Activated CD4-positive, CD25-positive, alpha-beta regulatory T cell treated with anti-CD3 and anti-CD28 coated beads, Interleukin-2, amount 50 U/mL, for 16 hours (primary cell): ENCODE results near the gene RPS27A.
"Not testable (repeated sequence)": the region's sequence is repeated elsewhere in the genome, so short reads cannot be mapped to it uniquely, and the experiment has no call there.

ENCODE experiments used
- DNase-seq: peaks from one replicate; pipeline ENCODE4 v3.0.0-alpha.2; 2020; ENCODE audit warnings: low read depth, low spot score

Gene RPS27A

GRCh38 chr2:55239656-55240222, 7.3 kb downstream of the RPS27A start:
- no peak for DNase-seq

- DNase-seq, result not testable (repeated sequence)
These were observed 9.1 kb downstream of the RPS27A start for GRCh38 chr2:55241582-55241981.

GRCh38 chr2:55242617-55243016, 10.1 kb downstream of the RPS27A start:
- no peak for DNase-seq

- no peak for DNase-seq
These were observed 12.9 kb downstream of the RPS27A start for GRCh38 chr2:55245411-55245810.

GRCh38 chr2:55247025-55247424, 14.5 kb downstream of the RPS27A start:
- DNase-seq, result no peak

GRCh38 chr2:55252832-55253231, 20.3 kb downstream of the RPS27A start:
- no peak for DNase-seq

GRCh38 chr2:55259586-55259985, 27.1 kb downstream of the RPS27A start:
- DNase-seq, result not testable (repeated sequence)

GRCh38 chr2:55268288-55268906, 35.9 kb downstream of the RPS27A start:
- no peak for DNase-seq

GRCh38 chr2:55268907-55269644, 36.6 kb downstream of the RPS27A start, which contains the start of gene MTIF2:
TSS of gene MTIF2 (minus strand) at chr2:55269231. CDS start at chr2:55263858, 5,373 bp downstream.
- DNase-seq, result peak; percentile 72

- no peak for DNase-seq
These were observed 37.1 kb downstream of the RPS27A start for GRCh38 chr2:55269645-55269990.

GRCh38 chr2:55274346-55274745, 41.9 kb downstream of the RPS27A start:
- not testable (repeated sequence) for DNase-seq

GRCh38 chr2:55277310-55277709, 44.8 kb downstream of the RPS27A start:
- no peak for DNase-seq

- DNase-seq, result not testable (repeated sequence)
These were observed 46.8 kb downstream of the RPS27A start for GRCh38 chr2:55279214-55279835.

- not testable (repeated sequence) for DNase-seq
These were observed 47.5 kb downstream of the RPS27A start for GRCh38 chr2:55279859-55280424.

GRCh38 chr2:55280851-55281546, 48.5 kb downstream of the RPS27A start:
- not testable (repeated sequence) for DNase-seq

- peak; percentile 63 for DNase-seq
These were observed 49.8 kb downstream of the RPS27A start for GRCh38 chr2:55282110-55282917.

- no peak for DNase-seq
These were observed 50.6 kb downstream of the RPS27A start for GRCh38 chr2:55283083-55283482.
